HCT116 (cell line): ENCODE measurements around the gene CAND2. TPM values are rescaled to one million over a fixed set of nuclear protein-coding genes. Genes with fewer than 3 reads are reported as not detected.

Source experiments
- ATAC-seq: fragments of 200-7000 bp; cut with Tn5 transposase; 2 replicates; pipeline ENCODE4 v1.9.1; 2020; ENCODE audit warnings: mild to moderate bottlenecking, moderate library complexity
- BruUV-seq: library from RNA; stranded (reverse); fragments of 400-500 nt; replicated peaks from 2 replicates; lab custom pipeline; 2021; lab: Mats Ljungman, UMichigan
- CTCF ChIA-PET: fragments of 300-600 bp; sonication (Branson Sonifier 250); formaldehyde crosslinking; loops from one replicate; lab custom pipeline; 2021; ENCODE audit warnings: antibody characterized with exemption; lab: Charles Lee
- POLR2A ChIA-PET: fragments of 300-600, 350-600 bp; sonication (Branson Sonifier 250); formaldehyde crosslinking; loops from one replicate; lab custom pipeline; 2021; ENCODE audit warnings: antibody characterized with exemption; lab: Charles Lee
- RAD21 ChIA-PET, 2 experiments: fragments of 300-600 bp; sonication (Branson Sonifier 250); formaldehyde crosslinking; loops; one replicate each; lab custom pipeline; 2023; ENCODE audit warnings: low total read pairs in 2 of 2; ENCODE audit not compliant: uncharacterized antibody in 2 of 2, unreplicated experiment in 2 of 2, low non-redundant PET in 1 of 2; lab: Charles Lee
- DNase-seq: peaks from one replicate; pipeline ENCODE4 v3.0.0-alpha.2; 2010; ENCODE audit warnings: low read depth, low spot score
- H2AFZ ChIP-seq: fragments of 200-600 bp; shearing (Covaris generic), sonication (generic); 2 replicates; pipeline ENCODE4 v1.6.1; 2017; ENCODE audit warnings: low read depth, mixed run types, mixed read lengths, antibody characterized with exemption, low read length; ENCODE audit not compliant: poor library complexity, severe bottlenecking
- H3K27ac ChIP-seq: 2 replicates; pipeline ENCODE4 v1.5.1; 2012; ENCODE audit warnings: low read depth, low read length
- H3K27me3 ChIP-seq: fragments of 200-600 bp; sonication (generic); 2 replicates; pipeline ENCODE4 v1.6.1; 2016; ENCODE audit warnings: mixed run types, low read length, mixed read lengths; ENCODE audit not compliant: insufficient read depth
- H3K36me3 ChIP-seq, 2 experiments: fragments of 200-500 bp in 1 of 2; fragments of 200-600 bp in 1 of 2; sonication (Bioruptor generic) in 1 of 2; sonication (generic) in 1 of 2; 2 replicates each; pipeline versions ENCODE4 v1.5.1 to v1.6.1; 2014 to 2016; ENCODE audit warnings: low read length in 2 of 2, inconsistent platforms in 1 of 2, mixed read lengths in 1 of 2, mixed run types in 1 of 2; ENCODE audit not compliant: insufficient read depth in 2 of 2, control insufficient read depth in 1 of 2
- H3K4me1 ChIP-seq, 2 experiments: fragments of 200-600 bp in 1 of 2; sonication (generic) in 1 of 2; 2 replicates each; pipeline versions ENCODE4 v1.5.1 to v1.6.1; 2012 to 2017; ENCODE audit warnings: low read length in 2 of 2, inconsistent platforms in 1 of 2, mild to moderate bottlenecking in 1 of 2, mixed read lengths in 1 of 2, mixed run types in 1 of 2, moderate library complexity in 1 of 2; ENCODE audit not compliant: insufficient read depth in 2 of 2, control insufficient read depth in 1 of 2
- H3K4me2 ChIP-seq: fragments of 200-600 bp; sonication (generic); 2 replicates; pipeline ENCODE4 v1.6.1; 2017; ENCODE audit warnings: mixed run types, low read length, mixed read lengths
- H3K4me3 ChIP-seq, 2 experiments: fragments of 200-600 bp in 1 of 2; sonication (generic) in 1 of 2; replicated peaks in 1 of 2; 2 replicates each; pipeline ENCODE4 v1.5.1; 2011 to 2016; ENCODE audit warnings: low read length in 2 of 2, control low read depth in 1 of 2, low read depth in 1 of 2, mild to moderate bottlenecking in 1 of 2, mixed read lengths in 1 of 2, mixed run types in 1 of 2
- H3K79me2 ChIP-seq: fragments of 200-600 bp; sonication (generic); 2 replicates; pipeline ENCODE4 v1.6.1; 2017; ENCODE audit warnings: mild to moderate bottlenecking, mixed run types, low read length, moderate library complexity, mixed read lengths; ENCODE audit not compliant: insufficient read depth
- H3K9ac ChIP-seq: fragments of 200-600 bp; sonication (generic); 2 replicates; pipeline ENCODE4 v1.6.1; 2016; ENCODE audit warnings: low read length, mixed read lengths
- H3K9me2 ChIP-seq: fragments of 200-600 bp; sonication (generic), shearing (Covaris generic); 2 replicates; pipeline ENCODE4 v1.6.1; 2017; ENCODE audit warnings: mixed run types, mild to moderate bottlenecking, moderate library complexity; ENCODE audit not compliant: insufficient read depth
- H3K9me3 ChIP-seq, 2 experiments: fragments of 200-500 bp in 1 of 2; fragments of 200-600 bp in 1 of 2; sonication (Bioruptor generic) in 1 of 2; sonication (generic) in 1 of 2; 2 replicates each; pipeline ENCODE4 v1.6.1; 2014 to 2017; ENCODE audit warnings: low read length in 2 of 2, mixed read lengths in 2 of 2, inconsistent platforms in 1 of 2, low read depth in 1 of 2, mild to moderate bottlenecking in 1 of 2, mixed run types in 1 of 2, moderate library complexity in 1 of 2; ENCODE audit not compliant: control insufficient read depth in 1 of 2, insufficient read depth in 1 of 2
- H4K20me1 ChIP-seq: fragments of 200-600 bp; sonication (generic), shearing (Covaris generic); 2 replicates; pipeline ENCODE4 v1.6.1; 2017; ENCODE audit warnings: mixed run types, mild to moderate bottlenecking, moderate library complexity; ENCODE audit not compliant: insufficient read depth
- CBX3 ChIP-seq: IDR thresholded peaks from 2 replicates; pipeline ENCODE4 v1.6.1; 2012; ENCODE audit warnings: low read depth
- FOSL1 ChIP-seq: IDR thresholded peaks from 2 replicates; pipeline ENCODE4 v1.6.1; 2012; ENCODE audit warnings: low read depth
- JUND ChIP-seq: IDR thresholded peaks from 2 replicates; pipeline ENCODE4 v1.6.1; 2012
- POLR2A ChIP-seq: IDR thresholded peaks from 2 replicates; pipeline ENCODE4 v1.7.0; 2011; ENCODE audit warnings: borderline replicate concordance; ENCODE audit not compliant: insufficient read depth, insufficient read length; ENCODE audit errors: extremely low read depth
- POLR2AphosphoS5 ChIP-seq: IDR thresholded peaks from 2 replicates; pipeline ENCODE4 v1.6.1; 2011; ENCODE audit warnings: mild to moderate bottlenecking, low read depth, low read length, moderate library complexity
- ZFX ChIP-seq: fragments of 450-650 bp; IDR thresholded peaks from 2 replicates; pipeline ENCODE4 v1.6.1; 2017
- intact Hi-C: fragments of 100-400 bp; cut with micrococcal nuclease; formaldehyde crosslinking; loops from 2 replicates; pipeline ENCODE4 v1.10.0; 2022
- total RNA-seq: library from RNA; stranded (reverse); gene quantifications from one replicate; pipeline ENCODE4 v1.2.1, GENCODE V29; 2021; ENCODE audit not compliant: unreplicated experiment
- TF ChIP-seq, protein P1 (sequence below): IDR thresholded peaks from 2 replicates; pipeline ENCODE4 v1.6.1; 2012
- TF ChIP-seq, protein P2 (sequence below): IDR thresholded peaks from 2 replicates; pipeline ENCODE4 v1.6.1; 2012; ENCODE audit warnings: low read depth
- TF ChIP-seq, protein P3 (sequence below): IDR thresholded peaks from 2 replicates; pipeline ENCODE4 v1.6.1; 2011; ENCODE audit warnings: mild to moderate bottlenecking, low read length, moderate library complexity; ENCODE audit not compliant: insufficient replicate concordance; ENCODE audit errors: extremely low read depth
- TF ChIP-seq, protein P4 (sequence below), 3 experiments: fragments of 200-600 bp in 1 of 3; sonication (generic) in 1 of 3; IDR thresholded peaks in 2 of 3; conservative IDR thresholded peaks in 1 of 3; 2 replicates each; pipeline ENCODE4 v1.5.1; 2012 to 2017; ENCODE audit warnings: low read depth in 2 of 3, low read length in 2 of 3, antibody characterized with exemption in 1 of 3, borderline replicate concordance in 1 of 3, control low read depth in 1 of 3, mild to moderate bottlenecking in 1 of 3, mixed read lengths in 1 of 3, mixed run types in 1 of 3, moderate library complexity in 1 of 3; ENCODE audit not compliant: insufficient read depth in 1 of 3
- TF ChIP-seq, protein P5 (sequence below): IDR thresholded peaks from 2 replicates; pipeline ENCODE4 v1.6.1; 2012

Gene CAND2
- total RNA-seq, 1 experiment from 2014 or later = not detected

DNA sequence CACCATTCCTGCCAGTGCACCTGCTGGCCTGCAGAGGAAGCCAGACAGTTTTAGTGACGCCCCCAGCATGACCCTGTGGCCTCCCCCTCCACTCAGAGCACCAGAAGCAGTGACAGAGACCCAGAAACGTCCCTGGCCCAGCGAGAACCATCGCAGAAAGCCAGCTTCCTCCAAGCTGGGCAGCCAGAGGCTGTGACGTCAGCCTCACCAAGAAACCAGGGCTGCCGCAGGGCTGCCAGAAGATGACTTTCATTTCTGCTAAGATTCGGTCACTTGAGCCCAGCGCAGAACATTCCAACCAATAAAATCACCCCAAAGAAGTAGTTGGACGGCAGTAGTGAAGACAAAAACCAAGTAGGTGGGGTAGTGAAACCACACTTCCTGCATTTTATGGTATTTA is 74.5 kb downstream of the CAND2 start:
- Histone ChIP-seq H2AFZ (no peak overlapping the region), H3K27me3 (no peaks in the 10 kb centered on the region), H3K79me2 (no peaks in the 10 kb centered on the region), H4K20me1 (no peaks in the 10 kb centered on the region), H3K9me3 (no peaks in the 10 kb centered on the region), H3K4me2 (no peak overlapping the region), H3K27ac (no peak overlapping the region), H3K36me3 (no peaks in the 10 kb centered on the region), H3K9ac (no peak overlapping the region), H3K9me2 (no peaks in the 10 kb centered on the region), H3K4me1 (peaks cover 10% of the 10 kb centered on the region in 2 experiments; a peak in 3 of 4 replicates), H3K4me3 (no peak overlapping the region)
- intact Hi-C loops = no loop called here
- no TSS peak for BruUV-seq
- TF ChIP-seq, protein P1, sequence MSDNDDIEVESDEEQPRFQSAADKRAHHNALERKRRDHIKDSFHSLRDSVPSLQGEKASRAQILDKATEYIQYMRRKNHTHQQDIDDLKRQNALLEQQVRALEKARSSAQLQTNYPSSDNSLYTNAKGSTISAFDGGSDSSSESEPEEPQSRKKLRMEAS = no peak
- TF ChIP-seq JUND = no peak
- TF ChIP-seq FOSL1 = no peak
- no peak for TF ChIP-seq ZFX
- DNase-seq = no peak
- POLR2A ChIA-PET = no interaction called here
- ATAC-seq = no peak
- RAD21 ChIA-PET = no interaction called here
- CTCF ChIA-PET = no interaction called here

DNA sequence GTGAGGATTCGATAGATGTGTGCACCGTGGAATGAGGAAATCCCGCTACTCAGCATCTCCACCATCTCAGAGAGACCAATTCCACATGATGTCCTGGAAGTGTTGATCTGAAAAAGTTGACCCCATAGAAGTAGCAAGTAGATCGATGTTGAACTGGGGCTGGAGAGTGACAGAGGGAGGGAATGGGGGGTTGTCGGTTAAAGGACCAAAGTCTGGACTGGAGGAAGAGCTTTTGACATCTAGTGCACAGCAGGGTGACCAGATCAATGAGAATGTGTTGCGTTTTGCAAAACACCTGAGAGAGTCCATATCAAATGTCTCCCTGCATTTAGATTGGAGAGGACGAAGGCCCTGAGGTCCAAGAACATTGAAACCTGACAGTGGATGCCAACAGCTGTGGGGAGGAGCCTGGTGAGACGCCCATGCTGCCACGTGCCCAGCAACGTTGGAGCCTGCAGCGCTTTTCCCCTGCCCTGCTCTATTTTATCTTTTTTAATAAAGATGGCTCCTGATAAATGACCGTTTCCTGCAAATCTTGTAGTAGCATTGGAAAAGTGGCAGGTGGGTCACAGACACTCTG is 75.0 kb downstream of the CAND2 start:
- RAD21 ChIA-PET = no interaction called here
- DNase-seq = no peak
- TF ChIP-seq, protein P2, sequence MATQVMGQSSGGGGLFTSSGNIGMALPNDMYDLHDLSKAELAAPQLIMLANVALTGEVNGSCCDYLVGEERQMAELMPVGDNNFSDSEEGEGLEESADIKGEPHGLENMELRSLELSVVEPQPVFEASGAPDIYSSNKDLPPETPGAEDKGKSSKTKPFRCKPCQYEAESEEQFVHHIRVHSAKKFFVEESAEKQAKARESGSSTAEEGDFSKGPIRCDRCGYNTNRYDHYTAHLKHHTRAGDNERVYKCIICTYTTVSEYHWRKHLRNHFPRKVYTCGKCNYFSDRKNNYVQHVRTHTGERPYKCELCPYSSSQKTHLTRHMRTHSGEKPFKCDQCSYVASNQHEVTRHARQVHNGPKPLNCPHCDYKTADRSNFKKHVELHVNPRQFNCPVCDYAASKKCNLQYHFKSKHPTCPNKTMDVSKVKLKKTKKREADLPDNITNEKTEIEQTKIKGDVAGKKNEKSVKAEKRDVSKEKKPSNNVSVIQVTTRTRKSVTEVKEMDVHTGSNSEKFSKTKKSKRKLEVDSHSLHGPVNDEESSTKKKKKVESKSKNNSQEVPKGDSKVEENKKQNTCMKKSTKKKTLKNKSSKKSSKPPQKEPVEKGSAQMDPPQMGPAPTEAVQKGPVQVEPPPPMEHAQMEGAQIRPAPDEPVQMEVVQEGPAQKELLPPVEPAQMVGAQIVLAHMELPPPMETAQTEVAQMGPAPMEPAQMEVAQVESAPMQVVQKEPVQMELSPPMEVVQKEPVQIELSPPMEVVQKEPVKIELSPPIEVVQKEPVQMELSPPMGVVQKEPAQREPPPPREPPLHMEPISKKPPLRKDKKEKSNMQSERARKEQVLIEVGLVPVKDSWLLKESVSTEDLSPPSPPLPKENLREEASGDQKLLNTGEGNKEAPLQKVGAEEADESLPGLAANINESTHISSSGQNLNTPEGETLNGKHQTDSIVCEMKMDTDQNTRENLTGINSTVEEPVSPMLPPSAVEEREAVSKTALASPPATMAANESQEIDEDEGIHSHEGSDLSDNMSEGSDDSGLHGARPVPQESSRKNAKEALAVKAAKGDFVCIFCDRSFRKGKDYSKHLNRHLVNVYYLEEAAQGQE = no peak
- TF ChIP-seq POLR2AphosphoS5 = no peak
- TF ChIP-seq POLR2A = no peak
- TF ChIP-seq, protein P1 = no peak
- TF ChIP-seq, protein P3, sequence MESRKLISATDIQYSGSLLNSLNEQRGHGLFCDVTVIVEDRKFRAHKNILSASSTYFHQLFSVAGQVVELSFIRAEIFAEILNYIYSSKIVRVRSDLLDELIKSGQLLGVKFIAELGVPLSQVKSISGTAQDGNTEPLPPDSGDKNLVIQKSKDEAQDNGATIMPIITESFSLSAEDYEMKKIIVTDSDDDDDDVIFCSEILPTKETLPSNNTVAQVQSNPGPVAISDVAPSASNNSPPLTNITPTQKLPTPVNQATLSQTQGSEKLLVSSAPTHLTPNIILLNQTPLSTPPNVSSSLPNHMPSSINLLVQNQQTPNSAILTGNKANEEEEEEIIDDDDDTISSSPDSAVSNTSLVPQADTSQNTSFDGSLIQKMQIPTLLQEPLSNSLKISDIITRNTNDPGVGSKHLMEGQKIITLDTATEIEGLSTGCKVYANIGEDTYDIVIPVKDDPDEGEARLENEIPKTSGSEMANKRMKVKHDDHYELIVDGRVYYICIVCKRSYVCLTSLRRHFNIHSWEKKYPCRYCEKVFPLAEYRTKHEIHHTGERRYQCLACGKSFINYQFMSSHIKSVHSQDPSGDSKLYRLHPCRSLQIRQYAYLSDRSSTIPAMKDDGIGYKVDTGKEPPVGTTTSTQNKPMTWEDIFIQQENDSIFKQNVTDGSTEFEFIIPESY = no peak
- TF ChIP-seq JUND = no peak
- TF ChIP-seq, protein P4, sequence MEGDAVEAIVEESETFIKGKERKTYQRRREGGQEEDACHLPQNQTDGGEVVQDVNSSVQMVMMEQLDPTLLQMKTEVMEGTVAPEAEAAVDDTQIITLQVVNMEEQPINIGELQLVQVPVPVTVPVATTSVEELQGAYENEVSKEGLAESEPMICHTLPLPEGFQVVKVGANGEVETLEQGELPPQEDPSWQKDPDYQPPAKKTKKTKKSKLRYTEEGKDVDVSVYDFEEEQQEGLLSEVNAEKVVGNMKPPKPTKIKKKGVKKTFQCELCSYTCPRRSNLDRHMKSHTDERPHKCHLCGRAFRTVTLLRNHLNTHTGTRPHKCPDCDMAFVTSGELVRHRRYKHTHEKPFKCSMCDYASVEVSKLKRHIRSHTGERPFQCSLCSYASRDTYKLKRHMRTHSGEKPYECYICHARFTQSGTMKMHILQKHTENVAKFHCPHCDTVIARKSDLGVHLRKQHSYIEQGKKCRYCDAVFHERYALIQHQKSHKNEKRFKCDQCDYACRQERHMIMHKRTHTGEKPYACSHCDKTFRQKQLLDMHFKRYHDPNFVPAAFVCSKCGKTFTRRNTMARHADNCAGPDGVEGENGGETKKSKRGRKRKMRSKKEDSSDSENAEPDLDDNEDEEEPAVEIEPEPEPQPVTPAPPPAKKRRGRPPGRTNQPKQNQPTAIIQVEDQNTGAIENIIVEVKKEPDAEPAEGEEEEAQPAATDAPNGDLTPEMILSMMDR (IDR thresholded peaks at IDR 0.05 in 2 of 3, conservative IDR thresholded peaks at IDR 0.05 in 1 of 3; ENCODE audit: borderline replicate concordance in 1 of 3, insufficient read depth in 1 of 3, low read depth in 2 of 3, low read length in 2 of 3) = no peak
- no peak for TF ChIP-seq CBX3
- TF ChIP-seq, protein P5, sequence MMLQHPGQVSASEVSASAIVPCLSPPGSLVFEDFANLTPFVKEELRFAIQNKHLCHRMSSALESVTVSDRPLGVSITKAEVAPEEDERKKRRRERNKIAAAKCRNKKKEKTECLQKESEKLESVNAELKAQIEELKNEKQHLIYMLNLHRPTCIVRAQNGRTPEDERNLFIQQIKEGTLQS = no peak

More for the DNA sequence above, 75.0 kb downstream of the CAND2 start:
- no peak for ATAC-seq
- intact Hi-C loops = no loop called here
- Histone ChIP-seq H3K27me3 (no peaks in the 10 kb centered on the region), H3K9ac (no peak overlapping the region), H3K9me2 (no peaks in the 10 kb centered on the region), H4K20me1 (no peaks in the 10 kb centered on the region), H3K4me2 (no peak overlapping the region), H3K36me3 (no peaks in the 10 kb centered on the region), H2AFZ (no peak overlapping the region), H3K27ac (no peak overlapping the region), H3K4me1 (peaks cover 10% of the 10 kb centered on the region in 2 experiments; a peak in 3 of 4 replicates), H3K79me2 (no peaks in the 10 kb centered on the region), H3K9me3 (no peaks in the 10 kb centered on the region), H3K4me3 (no peak overlapping the region)
- no TSS peak for BruUV-seq
- ChIA-PET CTCF (no interaction called here), POLR2A (no interaction called here)
